ENCODE measurements around the gene RGS7. TPM values are rescaled to one million over a fixed set of nuclear protein-coding genes. Genes with fewer than 3 reads are reported as not detected.

Gene RGS7
- total RNA-seq, 1 experiment from 2014 or later, result 1.6 TPM

DNA sequence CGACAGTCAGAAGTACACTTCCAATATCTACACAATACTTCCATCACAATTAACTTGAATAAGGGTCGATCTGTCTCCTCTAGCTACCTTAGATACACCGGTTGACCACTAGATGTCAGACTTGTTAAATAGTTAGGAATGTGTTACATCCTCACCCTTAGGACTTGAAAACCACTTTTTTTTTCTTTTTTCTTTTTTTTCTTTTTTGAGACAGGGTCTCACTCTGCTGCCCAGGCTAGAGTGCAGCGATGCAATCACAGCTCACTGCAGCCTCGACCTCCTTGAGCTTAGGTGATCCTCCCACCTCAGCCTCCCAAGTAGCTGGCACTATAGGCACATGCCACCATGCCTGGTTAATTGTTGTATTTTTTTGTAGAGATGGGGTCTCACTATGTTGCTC, 624.6 kb downstream of the RGS7 start:
- peak; percentile 77 for DNase-seq (ENCODE audit: low read depth, low spot score)

More for the DNA sequence above, 624.6 kb downstream of the RGS7 start:
- in situ Hi-C loops (cut with HindIII; ENCODE audit: low pct_unique_long_range_greater_than_20kb, low sequenced_read_pairs), result no loop called here

Small RNA genes within 50 kb of the gene (small RNA-seq; reads per million reads assigned to genes)
- 0 reads per million in 2 experiments for gene MIR3123

Other genes with a start within 250 kb of the RGS7 start
- gene FH, start 162.6 kb upstream of the RGS7 start, total RNA-seq (2014; rRNA removed; shearing (Covaris generic)), result 68.6 and 79.1 TPM in 2 replicates
- 0.08 and 0.40 TPM in 2 replicates for gene KMO, start 175.2 kb upstream of the RGS7 start, total RNA-seq (2014; rRNA removed; shearing (Covaris generic))